ENCODE results near the gene SMYD5. TPM values are rescaled to one million over a fixed set of nuclear protein-coding genes. Genes with fewer than 3 reads are reported as not detected.
A peak's percentile ranks its signal among the peaks of the same experiment; 100 is the strongest.

Gene SMYD5
- total and polyA plus RNA-seq, 9 of the 15 experiments (the other 6 are each of a cell fraction or from before 2014, with no cell fraction given): 11.4 to 56.8 (median 32.0) TPM

DNA sequence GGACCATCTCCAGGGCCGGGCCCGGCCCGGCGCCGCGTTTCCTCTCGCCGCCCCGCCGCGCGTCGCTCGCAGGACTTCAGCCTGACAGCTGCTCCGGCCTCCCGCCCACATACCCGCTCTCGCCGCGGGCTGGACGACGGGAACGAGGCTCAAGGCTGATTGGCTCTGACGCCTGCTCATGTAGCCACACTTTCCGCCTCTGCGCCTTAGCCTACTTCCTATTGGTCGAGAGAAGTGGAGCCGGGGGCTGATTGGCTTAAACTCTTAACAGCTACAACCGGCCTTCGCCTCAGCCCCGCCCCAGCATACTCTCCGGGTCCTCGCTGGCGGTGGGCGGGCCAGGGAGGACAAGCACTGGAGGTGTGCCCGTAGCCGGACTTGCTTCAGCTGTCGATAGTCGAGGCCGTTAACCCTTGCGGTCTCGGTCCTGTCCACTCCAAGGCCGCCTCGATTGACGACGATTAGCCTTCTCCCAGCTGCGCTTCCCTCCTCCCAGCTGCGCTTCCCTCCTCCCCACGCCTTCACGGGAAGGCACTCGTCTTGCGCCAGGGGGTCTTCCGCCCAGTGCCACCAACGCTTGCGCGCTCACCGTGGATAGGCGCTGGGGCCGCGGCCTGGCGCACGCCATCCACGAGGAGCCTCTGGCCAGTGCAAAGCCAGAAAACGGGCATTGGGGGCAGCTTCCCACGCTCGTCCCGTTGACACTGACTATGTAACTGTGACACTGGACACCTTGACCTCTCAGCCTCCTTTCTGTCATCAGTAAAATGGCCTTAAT, 19.3 kb downstream of the SMYD5 start, which contains the start of gene PRADC1 (continued):
- 0 out of 2 replicates have a peak, but pooled peaks have one; percentile 11 for TF ChIP-seq CEBPG (CRISPR knock-in tag; IDR thresholded peaks at IDR 0.05)
- TF ChIP-seq CEBPG (tag; conservative IDR thresholded peaks at IDR 0.05 in 1 of 2, IDR thresholded peaks at IDR 0.05 in 1 of 2): no peak
- no peak for TF ChIP-seq ZNF347 (CRISPR knock-in tag; IDR thresholded peaks at IDR 0.05; ENCODE audit: low read depth)
- no peak for TF ChIP-seq ATF4 (CRISPR knock-in tag; IDR thresholded peaks at IDR 0.05)
- no peak for TF ChIP-seq ARID3B (CRISPR knock-in tag; IDR thresholded peaks at IDR 0.05; ENCODE audit: borderline replicate concordance)
- no peak for TF ChIP-seq SMARCC2 (IDR thresholded peaks at IDR 0.05; ENCODE audit: low read depth)
- TF ChIP-seq, protein P1, sequence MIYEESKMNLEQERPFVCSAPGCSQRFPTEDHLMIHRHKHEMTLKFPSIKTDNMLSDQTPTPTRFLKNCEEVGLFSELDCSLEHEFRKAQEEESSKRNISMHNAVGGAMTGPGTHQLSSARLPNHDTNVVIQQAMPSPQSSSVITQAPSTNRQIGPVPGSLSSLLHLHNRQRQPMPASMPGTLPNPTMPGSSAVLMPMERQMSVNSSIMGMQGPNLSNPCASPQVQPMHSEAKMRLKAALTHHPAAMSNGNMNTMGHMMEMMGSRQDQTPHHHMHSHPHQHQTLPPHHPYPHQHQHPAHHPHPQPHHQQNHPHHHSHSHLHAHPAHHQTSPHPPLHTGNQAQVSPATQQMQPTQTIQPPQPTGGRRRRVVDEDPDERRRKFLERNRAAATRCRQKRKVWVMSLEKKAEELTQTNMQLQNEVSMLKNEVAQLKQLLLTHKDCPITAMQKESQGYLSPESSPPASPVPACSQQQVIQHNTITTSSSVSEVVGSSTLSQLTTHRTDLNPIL (CRISPR knock-in tag; IDR thresholded peaks at IDR 0.05): no peak
- TF ChIP-seq PML (IDR thresholded peaks at IDR 0.05; ENCODE audit: low read length): no peak
- no peak for TF ChIP-seq CBFB (CRISPR knock-in tag; IDR thresholded peaks at IDR 0.05)
- TF ChIP-seq ZNF444 (CRISPR knock-in tag; IDR thresholded peaks at IDR 0.05): no peak
- no peak for TF ChIP-seq ZNF507 (tag; conservative IDR thresholded peaks at IDR 0.05)
- TF ChIP-seq NR2C1 (IDR thresholded peaks at IDR 0.05): no peak
- TF ChIP-seq NR2C1 (tag; IDR thresholded peaks at IDR 0.05): no peak
- TF ChIP-seq SIN3A (IDR thresholded peaks at IDR 0.05; ENCODE audit: borderline replicate concordance in 2 of 2, control insufficient read depth in 1 of 2, low read depth in 2 of 2, low read length in 2 of 2): peak; percentile 70 to 86; a peak in 3 of 4 replicates
- peak; percentile 59; the same call in 1 of the 2 replicates for TF ChIP-seq FOXM1 (IDR thresholded peaks at IDR 0.05; ENCODE audit: low read depth)
- no peak for TF ChIP-seq FOXM1 (CRISPR knock-in tag; IDR thresholded peaks at IDR 0.05; ENCODE audit: low read depth)
- no peak for TF ChIP-seq RERE (CRISPR knock-in tag; IDR thresholded peaks at IDR 0.05; ENCODE audit: borderline replicate concordance)
- TF ChIP-seq ZNF3 (CRISPR knock-in tag; IDR thresholded peaks at IDR 0.05): no peak
- no peak for TF ChIP-seq ZNF165 (CRISPR knock-in tag; IDR thresholded peaks at IDR 0.05; ENCODE audit: borderline replicate concordance)

Data from K562 (cell line).